Myocyte (in vitro differentiated cells): ENCODE measurements around the gene SLC6A9. TPM values are rescaled to one million over a fixed set of nuclear protein-coding genes. Genes with fewer than 3 reads are reported as not detected.

Experiments used
- DNase-seq: peaks from one replicate; pipeline ENCODE4 v3.0.0-alpha.2; 2012; ENCODE audit warnings: low read depth
- total RNA-seq: library from RNA; depleted of rRNA; stranded (reverse); fragments of >200 nt; gene quantifications from 2 replicates; pipeline ENCODE4 v1.2.3, GENCODE V29; 2014

Gene SLC6A9
- total RNA-seq, 1 donor from 2014 or later, result 1.2 TPM

DNA sequence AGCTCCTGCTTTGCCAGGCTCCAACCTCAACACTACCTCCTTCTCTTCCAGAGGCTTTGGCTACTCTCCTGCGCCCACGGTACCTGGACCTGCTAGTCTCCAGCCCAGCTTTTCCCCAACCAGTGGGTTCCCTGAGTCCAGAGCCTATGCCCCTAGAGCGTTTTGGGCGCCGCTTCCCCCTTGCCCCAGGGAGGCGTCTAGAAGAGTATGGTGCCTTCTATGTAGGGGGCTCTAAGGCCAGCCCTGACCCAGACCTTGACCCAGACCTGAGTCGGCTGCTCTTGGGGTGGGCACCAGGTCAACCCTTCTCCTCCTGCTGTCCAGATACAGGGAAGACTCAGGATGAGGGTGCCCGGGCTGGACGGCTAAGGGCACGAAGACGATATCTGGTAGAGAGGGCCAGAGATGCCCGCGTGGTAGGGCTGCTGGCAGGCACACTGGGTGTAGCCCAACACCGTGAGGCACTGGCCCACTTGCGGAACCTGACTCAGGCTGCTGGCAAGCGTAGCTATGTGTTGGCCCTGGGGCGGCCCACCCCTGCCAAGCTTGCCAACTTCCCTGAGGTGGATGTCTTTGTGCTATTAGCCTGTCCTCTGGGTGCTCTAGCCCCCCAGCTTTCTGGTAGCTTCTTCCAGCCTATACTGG, 59.8 kb downstream of the SLC6A9 start:
- DNase-seq, result no peak

DNA sequence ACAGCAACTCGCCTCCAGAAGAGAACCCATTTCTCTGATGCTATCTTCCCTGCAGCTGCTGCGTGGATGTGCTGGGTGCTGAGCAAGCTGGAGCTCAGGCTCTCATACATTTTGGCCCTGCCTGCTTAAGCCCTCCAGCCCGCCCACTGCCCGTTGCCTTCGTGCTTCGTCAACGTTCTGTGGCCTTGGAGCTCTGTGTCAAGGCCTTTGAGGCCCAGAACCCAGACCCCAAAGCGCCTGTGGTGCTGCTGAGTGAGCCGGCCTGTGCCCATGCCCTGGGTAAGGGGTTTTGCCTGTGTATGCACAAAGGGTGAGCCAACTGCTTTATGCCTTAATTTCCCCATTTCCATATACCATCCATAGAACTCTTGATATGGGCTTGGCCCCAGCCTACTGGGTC, 60.4 kb downstream of the SLC6A9 start:
- DNase-seq, result no peak

DNA sequence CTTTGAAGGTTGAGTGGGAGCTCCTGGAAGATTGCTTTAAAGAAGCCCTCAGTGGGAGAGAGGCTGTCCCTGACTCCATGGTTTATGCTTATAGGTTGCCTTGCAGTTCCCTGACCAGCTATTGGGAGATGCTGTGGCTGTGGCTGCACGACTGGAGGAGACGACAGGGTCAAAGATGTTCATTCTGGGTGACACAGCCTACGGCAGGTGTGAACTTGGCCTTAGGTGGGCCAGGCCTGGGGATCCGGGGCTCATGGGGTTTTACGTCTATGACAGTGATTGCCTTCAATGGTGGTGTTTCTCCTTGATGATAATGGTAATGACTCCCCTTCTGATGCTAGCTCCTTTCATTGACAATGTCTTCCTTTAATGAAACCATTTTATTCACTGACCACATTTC, 60.8 kb downstream of the SLC6A9 start:
- no peak for DNase-seq

DNA sequence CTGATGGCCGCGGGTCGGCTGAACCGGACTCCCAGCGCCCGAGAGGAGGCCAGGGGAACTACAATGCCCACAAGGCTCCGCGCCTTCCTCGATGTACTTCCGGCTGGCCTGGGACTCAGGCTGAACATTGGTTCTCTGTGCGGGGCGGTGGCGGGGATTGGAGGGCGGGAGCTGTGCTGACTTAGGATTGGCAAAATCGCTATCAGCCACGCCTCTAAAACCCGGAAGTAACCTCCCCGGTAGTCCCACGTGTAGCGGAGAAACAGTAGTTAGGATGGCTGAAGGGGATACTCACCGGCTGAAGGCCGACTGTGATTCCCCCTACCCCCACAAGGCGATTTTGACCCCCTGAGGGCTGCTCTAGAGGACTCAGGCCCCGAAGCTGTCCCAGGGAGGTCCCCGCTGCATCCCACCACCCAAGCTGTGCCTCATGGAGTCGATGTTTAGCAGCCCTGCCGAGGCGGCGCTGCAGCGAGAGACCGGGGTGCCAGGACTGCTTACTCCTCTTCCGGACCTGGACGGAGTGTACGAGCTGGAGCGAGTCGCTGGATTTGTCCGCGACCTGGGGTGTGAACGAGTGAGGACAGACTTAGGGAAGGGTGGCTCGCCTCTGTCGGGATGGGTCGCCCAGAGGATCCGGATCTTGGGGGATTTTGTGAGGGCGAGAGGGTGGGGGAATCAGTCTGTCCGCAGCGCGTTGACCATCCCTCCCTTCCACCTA, 61.4 kb downstream of the SLC6A9 start, which contains the start of gene DPH2:
DPH2 (plus strand) TSS at position 265 of the 721 bp plus-strand sequence; CDS start at position 431, 166 bp downstream.
- peak; percentile 97 for DNase-seq

DNA sequence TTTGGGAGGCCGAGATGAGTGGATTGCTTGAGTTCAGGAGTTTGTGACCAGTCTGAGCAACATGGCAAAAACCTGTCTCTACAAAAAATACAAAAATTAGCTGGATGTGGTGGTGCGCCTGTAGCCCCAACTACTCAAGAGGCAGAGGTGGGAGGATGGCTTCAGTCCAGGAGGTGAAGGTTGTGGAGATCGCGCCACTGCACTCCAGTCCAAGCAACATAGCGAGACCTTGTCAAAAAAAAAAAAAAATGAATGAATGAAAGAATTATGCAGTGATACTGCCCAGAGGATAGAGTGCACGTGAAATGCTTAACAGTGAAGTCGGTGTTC, 61.9 kb downstream of the SLC6A9 start:
- DNase-seq, result no peak

DNA sequence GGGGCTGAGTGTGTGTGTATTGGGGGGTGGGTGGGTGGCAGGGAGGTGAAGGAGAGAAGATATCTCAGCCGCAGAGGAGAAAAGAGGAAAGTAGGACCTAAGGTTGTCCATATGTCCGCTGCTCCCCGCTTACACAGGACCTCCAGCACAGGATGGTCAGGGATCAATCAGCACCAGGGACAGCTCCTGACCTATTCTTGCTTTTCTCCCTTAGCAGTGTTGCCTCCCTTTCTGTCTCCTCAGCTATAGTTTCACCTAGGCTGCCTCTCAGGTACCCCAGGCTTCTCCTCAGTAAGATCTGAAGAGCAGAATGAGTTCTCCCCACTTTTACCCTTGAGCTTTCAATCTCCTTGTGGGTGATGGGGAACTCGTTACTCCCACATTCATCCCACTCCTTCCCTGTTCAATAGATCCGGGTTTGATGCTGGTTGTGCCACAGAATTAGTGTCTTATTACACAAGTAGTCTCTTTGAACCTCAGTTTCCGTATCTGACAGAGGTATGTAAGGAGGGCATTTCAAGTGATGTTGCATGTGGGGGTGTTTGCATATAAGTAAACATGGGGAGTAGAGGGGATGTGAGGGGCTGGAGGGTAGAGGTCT, 62.8 kb downstream of the SLC6A9 start:
- peak; percentile 52 for DNase-seq

DNA sequence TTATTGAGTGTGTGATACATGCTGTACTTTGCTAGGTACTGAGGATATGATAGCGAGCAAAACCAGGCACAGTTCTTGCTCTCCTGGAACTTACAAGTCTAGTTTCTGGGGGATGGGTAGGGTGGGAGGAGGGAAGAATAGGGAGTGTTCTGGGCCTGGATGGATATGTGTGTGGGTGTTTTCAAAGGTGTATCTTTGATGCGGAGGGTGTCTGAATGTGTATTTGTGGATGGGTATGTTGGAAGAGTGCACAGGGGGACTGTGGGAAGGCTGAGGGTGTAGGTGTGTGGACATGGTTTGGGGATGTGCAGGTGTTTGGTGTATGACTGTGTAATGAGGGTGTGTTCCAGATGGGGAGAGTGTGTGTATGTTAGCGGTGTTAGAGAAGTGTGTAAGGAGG, 65.9 kb downstream of the SLC6A9 start:
- DNase-seq, result no peak

DNA sequence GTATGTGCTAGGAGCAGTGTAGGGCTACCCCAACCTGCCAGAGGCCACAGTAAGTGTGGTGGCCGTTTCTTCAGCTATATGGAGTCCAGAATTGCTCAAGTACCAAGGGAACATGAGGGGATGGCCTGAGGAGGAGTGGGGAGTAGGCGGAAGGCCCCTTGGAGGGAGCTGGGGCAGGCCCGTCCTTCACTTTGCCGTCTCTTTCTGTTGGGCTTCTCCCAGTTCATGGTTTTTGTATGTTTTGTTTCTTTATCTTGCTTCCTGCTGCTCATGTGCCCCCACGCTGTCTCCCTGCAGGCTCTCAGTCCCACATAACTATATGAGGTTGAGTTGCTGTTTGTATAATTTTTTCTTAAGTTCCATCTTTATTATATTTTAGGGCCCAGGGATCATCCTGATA, 67.4 kb downstream of the SLC6A9 start:
- no peak for DNase-seq

DNA sequence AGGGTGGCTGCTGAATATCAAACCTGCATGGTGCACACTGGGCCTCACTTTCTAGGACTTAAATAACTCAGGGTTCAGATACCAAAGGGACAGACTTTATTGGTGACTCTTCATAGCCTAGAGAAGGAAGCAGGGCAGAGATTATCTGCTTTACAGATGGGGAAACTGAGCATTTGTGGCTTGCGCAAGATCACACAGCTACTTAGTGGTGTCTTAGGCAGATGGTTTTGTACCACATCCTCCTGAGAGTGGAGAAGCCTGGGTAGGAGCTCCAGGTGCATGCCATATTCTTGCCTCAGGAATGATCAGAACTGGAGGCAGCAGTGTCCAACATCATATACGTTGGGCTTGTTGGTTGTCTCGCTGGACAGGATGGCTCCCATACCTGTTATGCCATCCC, 68.3 kb downstream of the SLC6A9 start:
- DNase-seq, result no peak

DNA sequence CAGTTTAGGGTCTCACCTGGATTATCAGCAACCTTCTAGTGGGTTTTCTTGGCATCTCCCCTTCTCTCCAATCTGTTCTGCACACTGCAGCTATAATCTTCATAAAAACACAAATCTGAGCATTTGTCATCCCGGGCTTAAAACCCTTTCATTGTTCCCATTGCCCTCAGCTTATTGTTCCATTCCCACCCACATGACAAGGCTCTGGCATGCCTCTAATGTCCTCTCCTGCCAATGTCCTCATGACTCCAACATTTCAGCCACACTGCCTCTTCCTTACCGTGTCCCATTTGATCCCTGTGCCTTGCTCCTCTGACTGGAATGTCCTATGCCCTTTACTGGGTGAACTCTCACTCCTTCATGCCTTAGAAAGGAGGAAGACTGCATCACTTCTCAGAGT, 68.9 kb downstream of the SLC6A9 start:
- DNase-seq, result no peak

DNA sequence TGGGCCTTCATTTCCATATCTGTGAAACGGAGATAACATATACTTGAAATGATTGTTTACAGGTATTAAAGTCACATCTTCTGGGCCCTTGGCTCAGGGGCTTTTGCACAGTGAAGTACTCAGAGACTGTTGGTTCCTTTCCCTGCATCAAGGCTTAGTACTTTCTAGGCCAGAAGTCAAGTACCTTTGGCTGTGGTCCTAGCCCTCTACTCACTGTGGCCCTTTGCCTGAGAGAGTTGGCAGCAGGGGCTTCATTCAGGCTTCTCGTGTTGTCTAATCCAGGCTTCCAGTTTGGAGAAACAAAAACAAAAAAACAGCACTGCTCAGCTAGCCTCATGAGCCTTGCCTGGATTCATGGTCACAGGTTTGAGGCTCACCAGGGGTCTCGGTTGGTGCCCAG, 69.6 kb downstream of the SLC6A9 start:
- DNase-seq, result no peak

DNA sequence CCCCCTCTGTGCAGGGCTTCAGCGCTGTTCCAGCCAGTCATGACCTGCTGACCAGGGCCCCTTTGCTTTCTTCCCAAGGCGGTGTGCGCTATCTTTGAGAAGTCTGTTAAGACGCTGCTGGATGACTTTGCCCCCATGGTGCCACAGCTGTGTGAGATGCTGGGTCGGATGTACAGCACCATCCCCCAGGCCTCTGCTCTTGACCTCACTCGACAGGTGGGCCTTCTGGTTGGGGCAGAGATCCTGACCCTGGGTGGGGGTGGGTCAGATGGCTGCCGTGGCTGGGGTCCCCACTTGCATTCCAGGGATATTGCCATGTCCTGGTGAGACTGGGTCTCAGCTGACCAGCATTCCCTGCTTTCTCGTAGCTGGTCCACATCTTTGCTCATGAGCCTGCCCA, 70.5 kb downstream of the SLC6A9 start:
- DNase-seq, result no peak

DNA sequence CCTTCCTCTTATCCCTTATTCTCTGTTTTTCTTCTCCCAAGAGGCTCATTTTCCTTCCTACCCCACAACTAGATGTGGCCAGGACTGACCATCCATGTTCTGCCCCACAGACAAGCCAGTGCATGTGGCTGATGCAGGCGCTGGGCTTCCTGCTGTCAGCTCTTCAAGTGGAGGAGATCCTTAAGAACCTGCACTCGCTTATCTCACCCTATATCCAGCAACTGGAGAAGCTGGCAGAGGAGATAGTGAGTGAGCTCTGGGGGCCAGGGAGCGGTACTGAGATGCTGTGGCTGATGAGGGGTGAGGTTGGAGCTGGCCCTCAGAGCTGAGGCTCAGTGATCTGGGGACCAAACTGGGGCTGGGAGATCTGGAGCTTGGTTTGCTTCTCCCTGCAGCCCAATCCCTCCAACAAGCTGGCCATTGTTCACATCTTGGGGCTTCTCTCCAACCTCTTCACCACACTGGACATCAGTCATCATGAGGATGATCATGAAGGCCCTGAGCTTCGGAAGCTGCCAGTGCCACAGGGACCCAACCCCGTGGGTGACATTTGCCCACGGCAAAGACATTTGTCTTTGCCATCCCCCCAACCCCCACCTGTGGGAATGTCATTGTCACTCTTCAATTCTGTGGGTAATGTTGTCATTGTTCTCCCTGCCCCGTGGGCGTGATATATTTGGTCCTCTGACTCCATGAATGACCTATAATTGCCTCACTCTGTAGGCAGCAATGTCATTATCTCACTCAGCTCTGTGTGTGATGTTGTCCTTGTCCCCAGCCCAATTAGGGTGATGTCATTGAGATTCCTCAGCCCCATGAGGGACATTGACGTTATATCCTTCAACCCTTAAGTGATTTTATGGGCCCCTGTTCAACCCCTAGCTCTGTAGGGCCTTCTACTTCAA, 72.7 kb downstream of the SLC6A9 start:
- DNase-seq, result no peak

DNA sequence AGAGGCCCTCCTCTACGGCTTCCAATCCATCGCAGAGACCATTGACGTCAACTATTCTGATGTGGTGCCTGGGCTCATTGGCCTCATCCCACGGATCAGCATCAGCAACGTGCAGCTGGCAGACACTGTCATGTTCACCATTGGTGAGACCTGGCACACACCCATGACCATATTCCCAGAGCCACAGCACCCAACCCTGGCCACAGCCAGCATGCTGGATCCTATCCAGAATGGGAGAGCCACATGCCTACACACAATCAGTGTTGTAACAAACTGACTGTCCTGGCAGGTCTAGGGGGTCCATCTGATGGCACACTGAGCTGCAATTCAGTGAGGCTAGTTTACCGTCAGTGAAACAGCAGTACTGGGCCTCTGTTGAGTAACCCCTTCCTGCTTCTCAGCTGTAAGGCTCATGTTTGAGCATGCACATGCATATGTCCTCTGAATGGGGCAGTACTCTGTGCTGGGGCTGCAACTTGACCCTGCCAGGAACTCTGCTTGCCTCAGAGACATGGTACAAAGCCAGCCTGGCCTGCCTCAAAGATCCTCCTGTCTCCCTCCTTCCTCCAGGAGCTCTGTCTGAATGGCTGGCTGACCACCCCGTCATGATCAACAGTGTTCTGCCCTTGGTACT, 73.7 kb downstream of the SLC6A9 start:
- DNase-seq, result no peak

DNA sequence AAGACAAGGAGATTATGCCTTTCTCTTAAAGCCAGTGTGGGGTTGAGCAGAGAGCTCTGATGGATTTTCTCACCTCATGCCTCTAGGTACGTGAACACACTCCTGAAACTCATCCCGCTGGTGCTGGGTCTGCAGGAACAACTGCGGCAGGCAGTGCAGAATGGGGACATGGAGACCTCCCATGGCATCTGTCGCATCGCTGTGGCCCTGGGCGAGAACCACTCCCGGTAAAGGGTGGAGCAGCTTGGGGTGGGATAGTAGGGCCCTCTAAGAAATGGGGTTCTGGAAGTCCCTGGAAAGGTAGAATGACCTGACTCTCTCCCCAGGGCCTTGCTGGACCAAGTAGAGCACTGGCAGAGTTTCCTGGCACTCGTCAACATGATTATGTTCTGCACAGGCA, 75.0 kb downstream of the SLC6A9 start:
- no peak for DNase-seq

DNA sequence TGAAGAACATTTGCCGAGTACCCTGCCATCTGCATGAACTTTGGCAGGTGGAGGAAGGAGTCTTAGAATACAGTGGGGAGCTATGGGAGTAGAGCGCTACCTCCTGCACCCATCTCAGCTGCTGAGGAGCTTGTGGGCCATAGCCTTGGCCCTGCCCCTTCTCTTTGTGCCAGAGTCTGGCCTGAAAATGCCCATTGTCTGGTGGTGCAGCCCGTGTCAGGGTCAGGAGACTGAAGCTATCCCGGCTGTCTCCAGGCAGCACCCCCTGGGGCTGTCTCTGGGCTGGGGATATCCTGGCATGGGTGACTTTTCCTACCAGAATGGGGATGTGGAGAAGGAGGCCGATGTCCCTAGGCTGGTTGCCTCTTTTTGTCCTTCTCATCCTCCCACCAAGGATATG, 77.2 kb downstream of the SLC6A9 start:
- no peak for DNase-seq

DNA sequence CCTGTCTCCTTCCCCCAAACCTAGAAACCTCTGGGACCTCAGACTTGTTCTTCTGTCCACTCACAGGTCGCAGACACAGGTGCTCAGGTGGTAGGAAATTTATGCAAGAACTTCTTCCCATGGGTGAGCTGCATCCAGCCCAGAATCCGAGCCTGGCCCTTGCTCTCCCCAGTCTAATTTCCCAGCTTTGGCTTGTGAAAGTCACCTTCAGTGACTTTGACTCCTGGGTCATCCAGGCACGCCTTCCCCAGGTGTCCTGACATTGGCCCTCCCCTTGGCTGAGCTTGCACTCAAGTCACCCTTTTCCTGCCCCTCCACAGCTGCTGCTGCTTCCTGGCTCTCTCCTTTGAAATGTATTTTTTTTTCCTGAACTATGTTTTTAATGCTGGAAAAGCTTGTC, 77.9 kb downstream of the SLC6A9 start:
- DNase-seq, result no peak

DNA sequence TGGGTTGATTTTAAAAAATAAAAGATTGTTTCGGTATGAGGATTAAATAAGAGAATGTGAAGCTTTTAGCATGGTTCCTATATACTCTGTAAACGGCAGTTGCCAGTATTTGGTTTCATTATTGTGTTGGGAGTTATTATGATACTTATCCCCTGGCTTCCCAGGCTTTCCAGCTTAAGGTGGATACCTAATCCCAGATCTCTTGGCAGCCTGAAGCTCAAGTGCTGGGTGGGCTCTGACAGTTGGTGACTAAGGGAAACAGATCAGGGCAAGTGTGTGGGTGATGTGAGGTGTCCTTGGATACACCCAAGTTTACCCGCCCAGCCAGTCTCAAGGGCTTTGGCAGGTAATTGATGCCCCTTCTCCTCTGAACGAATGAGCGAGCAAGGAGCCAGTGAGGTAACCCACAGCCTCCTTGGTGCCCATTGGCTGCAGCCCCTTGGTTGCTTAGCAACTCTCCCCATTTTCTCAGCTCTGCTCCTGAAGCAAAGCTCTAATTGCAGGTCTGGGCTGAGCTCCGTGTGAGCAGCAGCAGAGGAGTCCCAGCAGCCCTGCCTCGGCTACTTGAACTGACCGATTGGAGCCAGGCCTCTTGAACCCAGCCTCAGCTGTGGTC, 78.4 kb downstream of the SLC6A9 start:
- no peak for DNase-seq

DNA sequence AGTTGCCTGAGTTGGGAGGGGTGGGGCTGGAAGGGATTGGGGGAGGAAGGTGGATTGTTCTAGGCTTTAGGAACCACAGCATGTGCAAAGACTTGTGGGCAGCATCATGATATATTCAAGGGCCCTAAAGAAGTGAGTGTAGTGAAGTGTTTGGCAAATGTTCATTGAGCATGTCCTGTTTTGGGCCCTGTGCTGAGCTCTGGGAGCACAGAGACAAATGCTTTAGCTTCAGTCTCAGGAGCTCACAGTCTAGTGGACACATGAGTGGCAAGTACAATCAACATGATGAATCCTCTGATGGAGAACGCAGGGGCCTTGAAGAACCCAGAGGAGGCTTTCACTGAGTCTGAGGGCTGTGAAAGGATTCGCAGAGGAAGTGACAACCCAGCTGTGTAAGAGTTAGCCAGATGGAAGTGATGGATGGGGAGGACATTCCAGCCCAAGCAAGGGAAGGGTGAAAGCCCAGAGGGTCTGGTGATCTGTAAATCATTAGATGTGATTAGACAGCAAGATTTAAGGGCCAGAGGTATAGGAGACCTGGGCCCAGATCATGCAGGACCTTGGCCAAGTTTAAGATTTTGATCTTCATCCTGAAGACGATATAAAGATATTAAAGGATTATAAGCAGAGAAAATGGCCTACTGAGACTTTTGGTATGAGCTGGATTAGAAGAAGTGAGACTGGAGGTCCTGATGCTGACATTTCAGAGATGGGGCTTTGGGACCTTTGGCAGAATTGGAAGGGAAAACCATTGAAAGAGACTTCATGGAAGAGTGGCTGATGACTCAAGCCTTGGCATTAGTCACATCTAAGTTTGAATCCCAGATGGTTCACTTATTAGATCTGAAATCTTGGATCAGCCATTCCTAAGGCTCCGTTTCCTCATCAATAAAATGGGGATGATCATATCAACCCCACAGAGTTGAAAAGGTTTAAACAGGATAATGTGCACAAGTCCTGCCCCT, 80.0 kb downstream of the SLC6A9 start:
- no peak for DNase-seq

DNA sequence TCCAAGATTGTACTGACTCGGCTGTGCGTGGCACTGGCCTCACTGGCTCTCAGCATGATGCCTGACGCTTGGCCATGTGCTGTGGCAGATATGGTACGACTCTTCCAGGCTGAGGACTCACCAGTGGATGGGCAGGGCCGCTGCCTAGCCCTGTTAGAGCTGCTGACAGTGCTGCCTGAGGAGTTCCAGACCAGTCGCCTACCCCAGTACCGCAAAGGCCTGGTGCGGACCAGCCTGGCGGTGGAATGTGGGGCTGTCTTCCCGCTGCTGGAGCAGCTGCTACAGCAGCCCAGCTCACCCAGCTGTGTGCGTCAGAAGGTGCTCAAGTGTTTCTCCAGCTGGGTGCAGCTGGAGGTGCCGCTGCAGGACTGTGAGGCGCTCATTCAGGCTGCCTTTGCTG, 81.6 kb downstream of the SLC6A9 start:
- DNase-seq, result no peak
